ENCODE data around the gene OXCT1. TPM values are rescaled to one million over a fixed set of nuclear protein-coding genes. Genes with fewer than 3 reads are reported as not detected.

Gene OXCT1
- total and polyA plus RNA-seq, 2 experiments from 2014 or later = 16.1 to 20.5 TPM

- no peaks in the 10 kb centered on the region for H3F3A ChIP-seq (ENCODE audit: insufficient read depth)
- no peaks in the 10 kb centered on the region for H3K36me3 ChIP-seq (ENCODE audit: low read depth)
- H3K27ac ChIP-seq = no peak overlapping the region
- H3K27me3 ChIP-seq (replicated peaks; ENCODE audit: insufficient read depth) = no peaks in the 10 kb centered on the region; the same call in 1 of the 2 replicates
- H3K9me3 ChIP-seq (ENCODE audit: low read depth) = no peaks in the 10 kb centered on the region
- no peak overlapping the region for H3K4me2 ChIP-seq (ENCODE audit: unreplicated experiment)
- no peaks in the 10 kb centered on the region for H3K4me1 ChIP-seq (ENCODE audit: insufficient read depth)
- no peaks in the 10 kb centered on the region for H3K9me2 ChIP-seq (ENCODE audit: insufficient read depth)
- no peaks in the 10 kb centered on the region for H4K20me1 ChIP-seq (ENCODE audit: insufficient read depth)
- WGBS, 2 experiments (ENCODE audit: low coverage in 1 of 2, low lambda C conversion rate in 2 of 2, missing lambda C conversion rate in 2 of 2) = 0 to 13% methylated on average over 1 of the region's 1 CpG
- no peak overlapping the region for H2AFZ ChIP-seq
- H3K9ac ChIP-seq = no peak overlapping the region
- no peak overlapping the region for H3K4me3 ChIP-seq
- in situ Hi-C loops (cut with MboI) = no loop called here
- no peak for TF ChIP-seq EZH2phosphoT487 (IDR thresholded peaks at IDR 0.05; ENCODE audit: insufficient read depth, low read depth)
- no peak for TF ChIP-seq EZH2 (IDR thresholded peaks at IDR 0.05; ENCODE audit: insufficient read depth, poor library complexity, severe bottlenecking)
- H3K79me2 ChIP-seq (ENCODE audit: insufficient read depth) = no peaks in the 10 kb centered on the region
- peak; percentile 7 for DNase-seq
Measured at GRCh38 chr5:41681840-41682239, 188.4 kb downstream of the OXCT1 start.

Other genes starting within 250 kb of the OXCT1 start
- gene RIMOC1, start 33.9 kb upstream of the OXCT1 start, total RNA-seq (2014; rRNA removed; shearing (Covaris generic)) = 18.2 and 20.4 TPM in 2 replicates
- 17.0 and 20.5 TPM in 2 replicates for gene RIMOC1, start 33.9 kb upstream of the OXCT1 start, polyA plus RNA-seq (2016; fragmentation: Nextera tagmentation; extraction: Ambion mirVana)
- gene FBXO4, start 54.9 kb upstream of the OXCT1 start, total RNA-seq (2014; rRNA removed; shearing (Covaris generic)) = 12.1 and 16.9 TPM in 2 replicates
- 15.9 and 16.6 TPM in 2 replicates for gene FBXO4, start 54.9 kb upstream of the OXCT1 start, polyA plus RNA-seq (2016; fragmentation: Nextera tagmentation; extraction: Ambion mirVana)

Measured in GM23248 (cell line).